Measurements from ENCODE around the gene SLC28A3.

SLC28A3 gene

DNA sequence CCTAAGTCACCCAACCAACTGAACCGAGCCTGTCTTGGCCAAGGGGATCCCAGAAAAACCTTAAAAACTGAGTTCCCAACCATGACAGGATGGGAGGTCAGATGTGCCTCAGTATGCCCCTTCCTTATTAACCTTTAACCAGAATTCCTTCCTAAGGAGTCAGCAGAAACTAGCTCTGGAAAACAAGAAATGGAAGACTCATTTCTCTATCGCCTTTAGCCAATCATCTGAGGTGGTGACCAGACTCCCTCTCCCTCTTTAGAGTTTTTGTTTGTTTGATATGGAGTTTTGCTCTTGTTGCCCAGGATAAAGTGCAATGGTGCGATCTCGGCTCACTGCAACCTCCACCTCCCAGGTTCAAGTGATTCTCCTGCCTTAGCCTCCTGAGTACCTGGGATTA lies 37.5 kb downstream of the SLC28A3 start:
- in situ Hi-C loops (cut with MboI; ENCODE audit: low sequenced_read_pairs), result no loop called here

DNA sequence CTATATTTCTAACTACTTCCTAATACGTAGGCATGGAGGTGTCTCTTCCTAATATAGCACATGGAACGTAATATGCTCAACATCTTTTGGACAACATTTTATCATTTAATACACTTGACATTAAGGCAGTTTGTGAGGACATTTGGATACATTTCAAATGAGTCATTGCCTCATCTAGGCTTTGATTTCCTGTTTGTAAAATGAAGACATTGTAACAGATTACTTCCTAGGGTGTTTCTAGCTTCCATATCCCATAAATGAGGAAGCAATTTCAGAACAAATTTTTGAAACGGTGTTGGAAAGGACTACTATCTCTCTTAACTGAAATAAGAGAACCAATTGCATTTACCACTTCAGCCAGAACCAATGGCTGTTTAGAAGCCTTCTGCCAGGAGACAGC lies 38.7 kb downstream of the SLC28A3 start:
- in situ Hi-C loops (cut with MboI; ENCODE audit: low sequenced_read_pairs), result no loop called here

DNA sequence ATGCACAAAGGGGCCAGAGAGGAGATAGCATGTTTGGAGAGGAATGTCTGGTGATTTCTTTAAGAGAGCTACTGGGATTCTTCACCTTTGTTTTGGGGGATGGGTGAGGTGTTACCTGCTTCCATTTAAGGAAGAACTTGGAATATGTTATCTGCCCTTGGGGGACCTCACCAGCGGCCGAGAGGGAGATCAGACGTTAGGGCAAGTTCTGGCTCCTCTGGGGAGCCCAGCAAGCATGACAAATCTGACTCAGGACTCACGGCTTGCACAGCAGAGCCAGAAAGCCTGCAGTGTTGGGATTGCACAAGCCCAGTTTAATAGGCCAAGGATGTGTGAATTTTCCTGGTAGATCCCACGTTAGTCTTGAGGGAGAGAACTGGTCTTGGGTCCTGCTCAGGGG lies 40.3 kb downstream of the SLC28A3 start:
- in situ Hi-C loops (cut with MboI; ENCODE audit: low sequenced_read_pairs), result no loop called here

DNA sequence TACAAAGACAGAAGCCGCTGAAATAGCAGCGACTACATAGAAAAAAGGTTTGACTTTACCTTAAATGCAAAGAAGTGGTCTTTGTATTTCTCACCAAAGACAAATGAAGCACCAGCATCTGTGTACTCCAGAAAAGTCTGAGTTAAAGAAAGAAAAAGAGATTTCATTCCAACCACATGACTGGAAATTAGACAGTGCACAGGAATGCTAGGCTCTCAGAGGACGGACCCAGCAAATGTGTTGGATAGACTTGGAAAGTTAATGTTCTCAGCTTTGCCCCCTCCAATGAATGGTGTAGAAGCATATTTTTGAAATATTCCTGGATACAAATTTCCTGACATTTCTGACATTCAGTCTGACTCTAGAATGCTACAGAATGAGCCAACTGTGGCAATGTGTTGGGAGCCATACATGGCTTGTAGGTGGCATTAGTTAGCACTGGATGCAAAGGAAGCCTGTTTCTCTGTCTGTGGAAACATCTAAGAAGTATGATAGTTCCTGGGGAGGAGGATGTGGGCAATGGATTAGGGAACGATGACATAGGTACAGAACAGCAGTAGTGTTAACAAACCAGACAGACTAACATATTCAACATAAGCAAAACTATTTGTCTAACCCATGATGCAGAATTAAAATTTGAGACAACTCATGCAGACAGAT lies 43.3 kb downstream of the SLC28A3 start:
- in situ Hi-C loops (cut with MboI; ENCODE audit: low sequenced_read_pairs), result no loop called here

DNA sequence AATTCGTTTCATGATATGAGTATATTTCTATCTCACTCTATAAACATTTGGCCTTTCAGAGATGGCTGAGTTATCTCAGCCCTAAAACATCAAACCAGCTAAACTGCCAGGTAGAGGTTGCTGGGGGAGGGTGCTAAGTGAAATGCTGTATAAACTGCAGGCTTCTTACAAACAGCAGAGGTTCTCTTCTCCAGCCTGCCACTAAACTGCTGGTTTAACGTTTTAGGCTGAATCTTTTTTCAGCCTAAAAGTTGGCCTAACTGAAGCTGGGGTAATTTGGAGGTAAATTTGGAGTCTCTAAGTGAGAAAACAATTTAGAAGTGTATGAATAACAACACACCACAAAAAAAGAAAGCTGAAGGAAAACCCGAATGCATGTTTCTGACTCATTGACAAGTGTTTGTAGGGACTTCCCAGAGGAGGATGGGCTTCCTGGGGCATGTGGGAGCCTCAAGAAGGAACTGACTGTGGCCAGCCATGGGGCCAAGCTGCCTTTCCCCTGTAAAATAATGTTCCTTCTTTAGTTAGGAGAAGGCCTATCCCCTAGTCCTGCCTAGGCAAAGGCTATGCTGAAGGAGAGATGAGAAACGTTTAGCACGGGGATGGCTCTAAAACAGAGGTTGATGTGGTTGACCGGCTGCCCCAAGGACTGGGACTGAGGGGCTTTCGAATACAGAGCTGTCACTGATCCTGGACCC lies 44.3 kb downstream of the SLC28A3 start:
- in situ Hi-C loops (cut with MboI; ENCODE audit: low sequenced_read_pairs), result no loop called here

DNA sequence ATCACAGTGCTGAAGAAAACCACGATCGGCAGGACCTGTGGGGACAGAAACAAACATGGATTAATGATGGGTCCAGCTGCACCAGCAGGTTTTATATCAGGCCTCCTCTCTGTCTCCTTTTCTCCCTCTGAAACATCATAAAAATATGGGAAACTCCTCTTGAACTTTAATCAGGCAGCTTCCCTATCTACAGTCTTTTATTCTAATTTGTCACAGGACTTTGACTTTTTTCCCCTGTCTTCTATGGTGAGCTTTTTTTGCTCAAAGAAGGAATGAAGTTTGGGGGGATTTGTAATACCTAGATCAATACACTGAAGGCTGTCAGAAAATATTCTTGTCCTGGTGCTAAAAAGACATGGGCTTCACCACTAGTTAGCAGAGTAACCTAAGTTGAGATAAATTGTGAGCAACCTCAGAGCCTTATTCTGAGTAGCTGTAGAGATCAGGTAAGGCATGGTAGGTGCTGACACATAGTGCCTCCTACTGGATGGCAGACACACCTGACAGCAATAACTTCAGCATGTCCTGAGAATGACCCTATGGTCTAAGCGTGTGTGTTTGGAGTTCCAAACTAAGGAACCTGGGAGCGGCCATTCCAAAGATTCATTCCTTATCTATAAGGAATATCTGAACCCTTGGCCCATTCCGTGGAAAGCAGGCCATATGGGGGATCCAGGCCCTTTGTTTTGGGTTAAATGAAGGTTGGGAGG lies 46.2 kb downstream of the SLC28A3 start:
- in situ Hi-C loops (cut with MboI; ENCODE audit: low sequenced_read_pairs), result no loop called here

DNA sequence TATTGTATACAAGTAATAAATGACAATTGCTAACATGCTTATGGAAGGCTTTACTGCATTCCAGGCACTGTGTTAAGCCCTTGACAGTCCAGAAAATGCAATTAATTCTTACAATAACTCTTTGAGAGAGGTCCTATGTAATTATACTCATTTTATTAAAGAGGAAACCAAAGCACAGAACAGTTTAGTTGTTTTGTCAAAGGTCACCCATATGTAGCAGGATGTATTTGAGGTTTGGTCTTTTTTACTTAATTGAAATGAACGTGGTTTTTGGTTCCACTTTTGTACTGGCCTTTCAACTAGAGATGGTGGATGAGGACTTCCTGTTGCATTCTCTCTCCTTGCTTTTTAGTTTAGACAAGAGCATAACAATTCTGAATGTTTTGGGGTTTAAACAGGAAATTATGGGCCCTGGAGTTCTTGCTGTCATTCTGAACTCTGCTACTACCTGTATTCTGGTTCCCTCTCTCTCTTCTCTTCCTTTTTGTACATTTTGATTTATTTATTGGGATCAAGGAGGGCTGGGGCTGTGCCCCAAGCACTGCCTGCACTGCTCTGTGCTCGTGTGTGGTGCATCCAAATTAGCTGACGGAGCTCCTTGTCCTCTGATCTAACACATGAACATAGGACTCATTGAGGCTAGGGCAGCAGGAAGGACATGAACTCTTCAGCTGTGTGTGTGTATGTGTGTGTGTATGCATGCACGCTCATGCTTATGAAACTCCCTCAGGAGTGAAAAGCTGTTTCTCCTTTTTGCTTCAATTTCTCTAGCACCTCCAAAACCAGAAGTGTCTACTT lies 47.4 kb downstream of the SLC28A3 start:
- in situ Hi-C loops (cut with MboI; ENCODE audit: low sequenced_read_pairs), result no loop called here

DNA sequence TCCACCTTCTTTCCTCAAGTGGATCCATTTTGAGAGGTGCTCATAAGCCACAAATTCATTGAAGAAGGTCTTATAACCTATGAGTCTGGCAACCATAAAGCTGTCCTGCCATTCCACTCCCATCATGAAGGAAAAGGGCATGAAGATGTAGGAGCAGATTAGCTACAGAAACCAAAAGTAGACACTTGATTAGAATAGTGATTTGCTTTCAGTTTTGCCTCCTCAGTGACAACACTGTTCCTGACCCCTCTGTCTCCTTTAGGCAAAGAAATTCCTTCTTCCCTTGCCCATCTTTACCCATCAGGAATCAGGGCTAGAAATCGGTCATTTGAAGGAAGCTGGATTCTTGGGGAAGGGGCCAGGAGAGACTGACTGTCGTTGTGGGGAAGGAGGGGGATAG lies 55.2 kb downstream of the SLC28A3 start:
- in situ Hi-C loops (cut with MboI; ENCODE audit: low sequenced_read_pairs), result no loop called here

DNA sequence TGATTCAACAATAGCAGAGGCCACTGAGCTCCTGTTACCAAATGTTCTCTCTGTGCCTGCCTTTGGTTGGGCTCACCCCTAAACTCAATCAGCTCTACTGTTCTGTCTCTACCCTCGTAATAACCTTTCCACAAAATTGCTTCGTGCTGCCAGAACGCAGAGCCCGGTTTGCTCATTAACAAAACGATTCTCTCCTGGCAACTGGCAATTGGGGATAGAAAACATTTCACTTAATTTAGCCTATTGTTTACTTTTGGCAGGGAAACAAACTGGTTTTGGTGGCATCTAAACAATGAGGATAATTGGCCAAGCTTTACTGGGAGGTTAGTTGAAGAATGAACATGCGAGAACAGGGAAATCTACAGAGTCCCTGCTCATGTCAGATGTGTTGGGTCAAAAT lies 56.6 kb downstream of the SLC28A3 start:
- in situ Hi-C loops (cut with MboI; ENCODE audit: low sequenced_read_pairs), result no loop called here

DNA sequence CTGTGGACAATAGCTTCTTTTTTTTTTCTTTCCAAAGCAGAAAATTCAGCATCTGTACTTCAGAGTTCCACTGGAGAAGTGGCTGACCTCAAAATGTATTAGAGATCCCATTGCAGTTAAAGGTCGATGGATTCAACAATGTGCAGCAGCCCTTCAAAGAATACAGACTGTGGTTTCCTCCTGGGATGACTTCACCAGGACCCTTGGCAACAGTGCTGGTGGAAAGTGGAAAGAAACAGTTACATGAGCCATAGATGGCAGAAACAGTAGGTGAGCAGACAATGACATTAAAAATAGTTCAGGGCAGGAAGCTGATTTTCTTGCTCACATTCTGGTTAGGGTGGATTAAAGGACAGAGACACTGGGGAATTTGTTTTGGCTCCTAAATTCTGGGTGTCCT lies 62.4 kb downstream of the SLC28A3 start:
- in situ Hi-C loops (cut with MboI; ENCODE audit: low sequenced_read_pairs), result no loop called here

DNA sequence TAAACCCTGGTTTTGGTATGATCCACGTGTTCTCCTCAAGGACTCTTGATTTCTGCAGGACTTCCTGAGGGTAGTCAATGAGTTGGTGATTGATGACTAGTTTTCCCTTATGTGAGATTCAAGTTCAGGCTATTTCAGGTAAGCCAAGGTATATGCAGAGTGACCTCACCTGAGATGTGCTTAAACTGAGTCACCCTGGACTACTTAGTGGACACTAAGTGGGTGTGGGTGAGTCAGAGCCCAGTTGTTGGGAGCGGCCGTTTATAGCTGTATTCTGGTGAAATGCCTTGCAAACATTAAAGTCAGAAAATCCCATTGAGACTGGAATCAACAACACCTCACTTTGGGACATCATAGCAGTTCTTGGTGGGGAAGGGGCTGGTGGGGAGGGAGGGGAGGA lies 62.9 kb downstream of the SLC28A3 start:
- in situ Hi-C loops (cut with MboI; ENCODE audit: low sequenced_read_pairs), result no loop called here

DNA sequence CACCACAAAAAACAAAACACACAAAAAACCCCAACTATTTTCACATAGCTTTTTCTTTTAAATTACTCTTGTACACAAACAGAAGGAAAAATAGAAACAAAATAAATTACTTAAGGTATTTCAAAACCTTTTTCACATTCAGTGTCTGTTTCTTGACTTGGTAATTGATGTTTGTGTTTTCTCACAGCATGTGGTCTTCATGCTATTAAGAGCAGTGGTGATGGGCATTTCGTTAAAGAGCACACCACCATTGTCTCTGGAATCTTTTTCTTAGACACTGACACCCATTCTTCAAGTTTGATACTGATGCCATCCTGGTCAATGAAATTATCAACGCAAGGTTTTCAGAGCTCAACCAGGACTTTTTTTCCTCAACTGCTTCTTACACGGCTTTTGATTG lies 63.8 kb downstream of the SLC28A3 start:
- in situ Hi-C loops (cut with MboI; ENCODE audit: low sequenced_read_pairs), result no loop called here

DNA sequence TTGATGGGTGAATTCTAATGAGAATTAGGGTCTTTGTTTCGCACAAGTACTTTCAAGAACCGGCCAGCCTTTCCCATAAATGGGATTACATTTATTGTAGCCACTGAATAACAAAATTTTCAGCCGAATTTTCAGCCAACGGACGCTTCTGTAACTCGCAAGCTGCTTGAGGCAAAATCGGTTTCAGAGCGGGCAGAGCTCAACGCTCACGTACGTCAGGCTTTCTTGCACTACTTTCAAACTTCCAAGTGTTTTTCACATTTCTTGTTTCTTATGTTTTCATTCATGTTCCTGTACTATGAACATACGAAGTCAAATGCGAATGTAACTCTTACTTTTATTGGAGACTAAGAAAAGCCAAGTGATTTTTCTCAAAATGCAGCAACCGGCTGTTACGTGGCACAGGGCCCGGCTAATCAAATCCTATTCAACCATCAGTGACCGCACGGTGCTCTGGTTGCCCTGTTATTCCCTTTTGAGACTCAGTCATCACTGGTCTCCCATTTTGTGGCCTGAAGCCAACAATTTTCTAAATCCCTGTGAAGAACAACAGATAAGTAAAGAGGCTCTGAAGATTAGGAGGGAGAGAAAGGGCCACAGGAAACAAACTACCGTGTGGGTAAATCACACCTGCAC lies 68.5 kb downstream of the SLC28A3 start:
- in situ Hi-C loops (cut with MboI; ENCODE audit: low sequenced_read_pairs), result no loop called here

DNA sequence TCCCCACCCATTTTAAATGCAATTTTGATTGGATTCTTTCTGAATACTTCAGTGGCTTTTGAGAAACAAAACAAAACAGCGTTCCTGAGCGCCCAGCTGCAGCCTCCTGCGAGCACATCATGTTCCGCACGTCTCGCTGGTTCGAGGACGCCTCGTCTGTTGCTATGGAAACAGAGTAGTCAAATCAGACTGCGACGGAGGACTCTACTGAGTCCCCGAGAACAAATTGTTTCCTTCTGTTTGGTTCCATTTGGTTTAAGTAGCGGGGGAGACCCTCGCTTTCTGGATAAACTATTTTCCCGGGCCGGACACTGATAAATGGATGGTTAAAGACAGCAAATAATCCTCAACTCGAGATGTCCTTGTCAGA lies 69.0 kb downstream of the SLC28A3 start:
- in situ Hi-C loops (cut with MboI; ENCODE audit: low sequenced_read_pairs), result no loop called here

DNA sequence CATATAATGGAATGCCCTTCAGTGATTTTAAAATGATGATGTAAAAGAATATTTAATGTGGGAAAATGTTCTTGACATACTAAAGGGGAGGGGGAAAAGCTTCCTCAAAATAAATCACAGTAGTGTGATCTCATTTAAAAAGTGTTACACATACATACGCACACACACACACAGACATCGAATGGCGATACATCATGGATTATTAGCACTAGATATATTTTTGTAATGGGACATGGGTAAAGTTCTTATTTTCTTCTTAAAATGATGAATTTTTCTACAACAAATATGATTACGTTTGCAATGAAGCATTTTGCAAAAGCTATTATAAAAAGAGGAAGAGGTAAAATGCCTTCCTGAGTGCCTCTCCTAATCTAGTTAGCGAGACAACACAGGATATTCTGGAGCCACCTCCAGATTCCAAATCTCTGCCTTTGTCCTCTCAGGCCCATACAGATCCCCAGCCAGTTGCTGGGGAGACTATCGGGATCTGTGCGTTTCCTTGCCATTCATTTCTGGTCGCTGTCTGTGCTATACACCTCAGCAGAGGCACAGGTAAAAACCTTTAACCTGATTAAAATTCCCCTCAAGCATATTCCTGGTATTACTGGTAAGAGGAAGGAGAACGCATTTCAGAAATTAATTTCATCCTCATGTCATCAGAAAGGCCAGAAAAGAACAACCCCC lies 69.6 kb downstream of the SLC28A3 start:
- in situ Hi-C loops (cut with MboI; ENCODE audit: low sequenced_read_pairs), result no loop called here

DNA sequence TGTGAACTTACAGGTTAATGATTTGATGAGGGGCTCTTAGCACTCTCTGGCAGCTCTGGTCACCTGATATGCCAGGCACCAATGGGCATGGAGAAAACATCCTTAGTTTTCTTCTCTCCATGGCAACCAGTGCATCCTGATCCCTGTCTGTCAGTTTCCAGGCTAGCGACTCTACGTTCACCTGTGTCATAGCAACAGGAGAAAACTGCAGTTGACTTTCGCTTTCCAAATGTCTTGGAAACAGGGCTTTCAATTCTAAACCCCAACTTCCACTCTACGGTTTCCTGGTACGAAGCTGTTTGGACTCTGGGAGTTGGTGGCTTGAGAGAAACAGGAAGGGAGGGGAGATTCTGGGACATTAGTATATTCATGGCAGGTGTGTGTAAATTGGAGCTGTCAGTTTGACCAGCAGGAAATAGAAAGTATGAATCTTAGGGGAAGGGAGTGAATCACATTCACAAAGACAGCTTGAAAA lies 74.4 kb downstream of the SLC28A3 start:
- in situ Hi-C loops (cut with MboI; ENCODE audit: low sequenced_read_pairs), result no loop called here

DNA sequence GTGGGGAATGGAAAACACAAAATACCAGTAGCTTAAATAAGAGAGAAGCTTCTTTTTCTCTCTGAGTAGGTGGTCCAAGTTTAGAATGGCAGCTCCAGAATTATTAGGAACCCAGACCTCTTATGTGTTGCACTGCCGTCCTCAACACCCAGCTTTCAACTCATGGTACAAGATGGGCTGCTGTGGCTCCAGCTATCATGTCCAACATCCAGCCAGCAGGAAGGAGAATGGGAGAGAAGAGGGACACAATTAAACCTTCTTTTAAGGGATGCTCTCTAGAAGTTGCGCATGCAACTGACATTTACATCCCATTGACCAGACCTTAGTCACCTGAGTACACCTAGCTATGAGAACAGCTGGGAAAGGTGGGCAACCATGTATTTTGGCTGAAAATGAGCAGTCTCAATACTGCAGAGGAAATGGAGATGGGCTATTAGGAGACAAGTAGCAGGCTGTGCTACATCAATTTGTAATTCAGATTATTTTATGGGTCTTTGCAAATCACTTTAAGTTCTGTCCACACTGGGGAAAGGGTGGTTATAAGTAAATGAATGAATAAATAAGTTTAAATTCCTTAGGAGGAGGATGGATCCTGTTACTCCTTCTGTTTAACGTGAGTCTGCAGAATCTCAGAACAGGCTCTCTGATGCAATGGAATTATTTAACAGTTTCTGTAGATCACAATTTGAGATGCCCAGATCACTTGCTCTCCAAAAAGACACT lies 76.1 kb downstream of the SLC28A3 start:
- in situ Hi-C loops (cut with MboI; ENCODE audit: low sequenced_read_pairs), result no loop called here

DNA sequence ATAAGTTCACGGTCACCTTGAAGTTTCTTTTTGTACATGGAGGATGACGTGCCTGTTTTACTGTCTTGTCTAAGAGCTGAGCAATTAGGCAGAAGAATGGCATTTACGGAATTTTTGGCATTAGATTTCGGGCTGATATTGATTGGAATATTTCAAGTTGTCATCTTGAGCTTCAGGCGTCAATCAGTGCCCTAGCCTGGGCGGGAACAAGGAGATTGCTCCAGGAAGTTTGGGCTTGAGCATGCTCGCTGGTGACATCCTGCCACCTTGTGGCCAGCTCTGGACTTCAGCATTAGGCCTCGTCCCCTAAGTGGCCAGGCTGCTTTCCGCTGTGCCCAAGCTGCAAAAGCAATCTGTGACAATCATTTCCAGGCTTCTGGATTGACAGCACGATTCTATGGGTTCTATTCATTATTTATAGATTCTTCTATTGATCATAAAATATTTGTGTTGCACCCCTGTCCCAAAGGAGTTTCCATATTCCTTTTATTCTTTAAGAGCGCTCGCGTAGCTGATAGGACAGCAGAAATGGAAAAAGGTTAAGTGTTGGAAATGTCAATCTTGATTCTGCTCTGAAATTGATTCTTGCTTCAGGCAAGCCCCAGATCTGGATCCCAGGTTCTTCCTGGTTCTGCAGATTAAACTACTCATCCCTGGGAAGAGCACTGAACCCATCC lies 79.3 kb downstream of the SLC28A3 start:
- in situ Hi-C loops (cut with MboI; ENCODE audit: low sequenced_read_pairs), result no loop called here

DNA sequence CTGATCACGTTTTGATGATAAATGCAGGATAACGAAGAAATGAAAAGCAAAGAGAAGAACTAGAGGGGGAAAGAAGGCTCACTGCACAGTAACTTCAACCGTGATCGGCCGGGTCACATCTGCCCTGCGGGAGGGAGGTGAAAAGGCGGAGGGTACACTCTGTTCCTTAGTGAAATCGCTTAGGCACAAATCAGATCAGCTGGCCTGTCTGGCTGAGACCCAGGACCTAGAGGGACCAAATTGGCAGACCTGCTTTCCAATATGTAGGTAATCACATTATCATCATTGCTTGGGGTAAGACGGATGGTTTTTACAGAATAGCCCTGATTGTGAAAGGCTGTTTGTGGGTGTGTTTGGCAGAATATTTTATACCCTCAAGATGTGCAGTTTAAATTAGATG lies 82.2 kb downstream of the SLC28A3 start:
- in situ Hi-C loops (cut with MboI; ENCODE audit: low sequenced_read_pairs), result loop anchor here (10.0 kb wide), 1 partner anchor 324 kb away; no protein-coding TSS in a partner anchor

All from HL-60/S4 treated with phorbol 12-myristate 13-acetate at 8.2 ng/mL for 4 days and 3 days (cell line).